VCaP (cell line): ENCODE results near the gene TMEM94.

ENCODE experiments used
- H3K27ac ChIP-seq: fragments of 450-650 bp; 2 replicates; pipeline ENCODE4 v1.5.1; 2017
- CTCF ChIP-seq: fragments of 450-650 bp; conservative IDR thresholded peaks from 2 replicates; pipeline ENCODE4 v1.5.1; 2017; ENCODE audit warnings: mild to moderate bottlenecking, moderate library complexity

The TMEM94 gene

DNA sequence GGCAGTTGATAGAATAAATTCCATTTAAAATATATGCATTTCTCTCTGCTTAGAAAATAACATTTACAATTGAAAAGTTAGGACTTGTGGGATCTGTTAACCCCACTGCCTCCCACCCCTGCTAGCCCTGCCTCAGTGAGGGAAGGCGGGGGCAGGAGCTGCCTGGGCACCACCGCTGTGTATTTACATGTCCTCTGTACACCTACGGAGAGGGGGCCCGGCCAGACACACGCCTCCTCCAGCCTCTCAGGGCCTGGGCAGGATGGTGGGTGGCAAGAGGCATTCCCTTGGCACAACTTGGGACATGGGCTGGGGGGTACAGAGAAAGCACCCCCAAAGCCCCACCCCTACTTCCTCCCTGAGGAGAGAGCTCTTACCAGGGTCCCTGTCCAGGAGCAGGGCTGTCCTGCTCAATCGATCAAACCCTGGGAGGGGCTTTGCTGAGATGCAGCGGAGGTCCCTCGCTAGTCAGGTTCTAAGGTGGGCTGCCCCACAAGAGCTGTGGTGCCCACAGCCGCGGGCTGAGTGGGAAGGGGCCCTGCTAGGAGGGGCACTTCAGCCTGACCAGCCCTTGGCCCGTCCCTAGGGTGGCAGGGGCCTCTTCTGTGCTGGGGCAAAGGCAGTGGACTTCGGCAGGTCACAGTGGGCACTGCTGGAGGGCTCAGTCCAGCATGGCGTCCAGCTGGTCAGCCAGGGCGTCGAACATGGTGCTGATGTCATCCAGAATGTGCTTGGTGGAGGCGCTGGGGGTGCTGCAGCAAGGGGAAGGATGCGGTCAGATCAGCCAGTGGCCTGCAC is 44.2 kb downstream of the TMEM94 start:
- no peak overlapping the region for H3K27ac ChIP-seq
- TF ChIP-seq CTCF, result no peak

DNA sequence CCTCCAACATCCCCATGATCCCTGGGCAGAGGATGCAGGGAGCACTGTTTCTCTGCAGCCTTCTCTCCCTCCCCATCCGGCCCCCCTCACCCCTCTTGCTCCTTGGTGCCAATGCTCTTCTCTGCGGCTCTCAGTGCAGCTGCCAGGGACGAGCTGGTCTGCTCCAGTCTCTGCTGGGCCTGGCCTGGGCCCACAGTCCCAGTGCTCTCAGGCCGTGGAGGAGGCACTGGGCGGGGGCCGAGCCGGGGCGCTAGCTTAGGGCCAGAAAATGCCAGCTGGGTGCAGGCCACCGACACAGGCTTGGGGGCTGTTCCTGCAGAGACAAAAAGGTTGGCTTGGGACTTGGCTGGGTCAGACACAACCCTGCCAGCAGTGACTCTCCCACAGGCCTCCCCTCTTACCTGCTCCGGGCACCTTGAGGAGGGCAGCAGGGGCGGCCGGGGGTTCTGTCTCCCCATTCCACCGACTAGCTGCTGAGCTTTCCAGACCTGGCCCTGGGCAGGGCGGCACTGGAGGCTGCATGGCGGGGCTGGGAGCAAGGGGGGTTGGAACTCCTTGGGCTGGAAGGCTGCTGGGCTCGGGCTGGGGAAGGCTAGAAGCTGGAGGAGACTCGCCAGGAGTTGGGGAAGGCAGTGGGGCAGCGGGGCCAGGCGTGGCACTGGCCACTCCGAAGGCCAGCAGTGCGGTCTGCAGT is 45.1 kb downstream of the TMEM94 start:
- no peak overlapping the region for H3K27ac ChIP-seq
- no peak for TF ChIP-seq CTCF

- no peak overlapping the region for H3K27ac ChIP-seq
- TF ChIP-seq CTCF, result no peak
These were observed 45.8 kb downstream of the TMEM94 start for GRCh38 chr17:75502072-75502720.

GRCh38 chr17:75502721-75503329 is 46.4 kb downstream of the TMEM94 start:
- no peak for TF ChIP-seq CTCF
- H3K27ac ChIP-seq, result no peak overlapping the region

DNA sequence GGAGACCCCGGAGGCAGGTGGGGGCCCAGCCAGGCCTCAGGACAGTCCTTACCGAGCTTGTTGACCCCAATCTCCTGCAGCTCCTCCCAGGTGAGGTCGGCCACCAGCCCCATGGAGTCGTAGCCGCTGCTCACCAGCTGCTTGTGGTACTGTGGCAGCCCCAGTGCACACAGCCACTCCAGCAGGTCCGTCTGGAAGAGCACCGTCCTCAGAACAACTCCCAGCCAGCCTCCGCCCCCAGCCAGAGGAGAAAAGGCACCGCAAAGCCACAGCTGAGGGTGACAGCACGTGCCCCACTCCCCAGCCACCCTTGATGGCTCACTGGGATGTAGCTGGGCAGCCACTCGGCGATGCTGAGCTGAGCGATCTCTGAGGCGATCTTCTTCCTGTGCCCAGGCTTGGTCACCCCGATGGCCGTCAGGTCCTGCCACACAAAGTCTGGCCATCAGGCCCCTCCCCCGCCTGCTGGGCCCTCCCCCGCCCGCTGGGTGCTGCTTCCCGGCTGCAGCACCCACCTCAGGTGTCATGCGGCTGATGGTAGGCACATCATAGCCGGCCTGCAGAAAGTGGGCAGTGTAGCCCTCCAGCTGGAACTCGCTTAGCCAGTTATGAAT is 47.0 kb downstream of the TMEM94 start:
- no peak for TF ChIP-seq CTCF
- no peak overlapping the region for H3K27ac ChIP-seq

- TF ChIP-seq CTCF, result no peak
- no peak overlapping the region for H3K27ac ChIP-seq
These were observed 47.5 kb downstream of the TMEM94 start for GRCh38 chr17:75503976-75504346.
